HG03175 (cell line): ENCODE data around the gene SLC8A3.

Experiments used
- ATAC-seq: cut with Tn5 transposase; IDR thresholded peaks from one replicate; pipeline ENCODE4 v1.9.1; 2021; ENCODE audit warnings: mild to moderate bottlenecking, moderate library complexity; ENCODE audit not compliant: unreplicated experiment

The SLC8A3 gene

DNA sequence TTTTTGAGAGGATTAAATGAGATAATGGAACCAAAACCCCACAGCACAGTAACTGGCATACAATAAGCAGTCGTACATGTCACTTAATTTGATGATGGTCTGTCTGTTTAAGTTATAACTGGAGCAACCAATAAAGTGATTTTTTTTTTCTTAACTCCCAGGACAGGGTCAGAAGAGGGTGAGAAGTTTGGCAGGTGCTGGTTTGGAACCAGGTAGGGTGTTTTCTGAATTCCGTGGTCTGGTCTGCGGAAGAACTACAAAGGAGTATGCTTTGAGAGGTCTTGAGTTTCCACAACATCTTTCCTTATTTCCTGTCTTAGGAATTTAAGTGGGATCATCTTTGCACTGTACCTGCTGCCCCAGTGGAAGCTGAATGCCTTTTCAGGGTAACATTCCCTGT lies 111.7 kb downstream of the SLC8A3 start:
- no peak for ATAC-seq

DNA sequence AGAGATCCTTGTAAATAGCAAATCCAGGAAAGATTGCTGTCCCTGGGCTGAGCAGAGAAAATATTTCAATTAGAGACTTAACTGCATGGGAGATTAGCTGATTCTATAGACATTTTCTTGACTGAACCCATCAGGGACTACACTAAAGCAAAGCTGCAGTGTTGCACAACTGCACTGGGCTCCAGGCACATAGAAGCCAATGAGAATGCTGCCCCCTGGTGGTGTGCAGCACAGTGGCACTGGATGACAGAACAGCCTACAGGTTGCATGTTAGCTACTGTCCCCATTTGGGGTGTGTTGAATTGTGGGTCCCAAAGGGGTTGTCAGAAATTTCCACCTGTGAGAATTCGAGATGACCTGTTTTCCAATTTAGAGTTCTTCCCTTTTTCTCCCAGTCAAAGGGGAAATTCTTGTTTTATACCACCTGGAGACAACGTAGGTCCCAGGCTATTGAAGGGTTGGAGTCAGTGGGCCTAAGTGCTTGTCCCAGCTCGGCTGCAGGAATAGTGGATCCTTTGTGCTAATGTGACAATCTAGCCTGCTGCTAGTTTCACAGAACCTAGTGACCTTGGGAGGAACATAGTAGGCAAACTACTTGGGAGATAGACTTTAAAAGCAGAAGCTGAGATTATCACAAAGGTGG lies 114.7 kb downstream of the SLC8A3 start:
- no peak for ATAC-seq

DNA sequence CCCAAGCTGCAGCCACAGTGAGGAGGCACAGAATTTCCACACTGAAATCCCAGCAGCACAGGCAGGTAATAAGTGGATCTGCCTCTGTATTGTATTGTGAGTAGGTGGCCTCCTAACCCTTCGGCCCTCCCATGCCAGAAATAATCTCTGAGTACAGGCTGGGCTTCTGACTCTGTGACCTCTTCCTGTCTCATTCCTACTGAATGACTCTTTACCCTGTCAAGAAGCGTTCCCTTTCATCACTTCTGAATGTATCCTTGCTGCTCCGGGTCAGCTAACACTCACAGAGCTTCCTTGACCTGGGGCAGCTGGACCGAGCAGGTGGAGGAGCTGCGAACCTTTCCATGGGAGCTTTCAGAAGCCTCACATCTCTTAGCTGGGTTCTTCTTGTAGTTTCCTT lies 119.6 kb downstream of the SLC8A3 start:
- ATAC-seq = no peak

DNA sequence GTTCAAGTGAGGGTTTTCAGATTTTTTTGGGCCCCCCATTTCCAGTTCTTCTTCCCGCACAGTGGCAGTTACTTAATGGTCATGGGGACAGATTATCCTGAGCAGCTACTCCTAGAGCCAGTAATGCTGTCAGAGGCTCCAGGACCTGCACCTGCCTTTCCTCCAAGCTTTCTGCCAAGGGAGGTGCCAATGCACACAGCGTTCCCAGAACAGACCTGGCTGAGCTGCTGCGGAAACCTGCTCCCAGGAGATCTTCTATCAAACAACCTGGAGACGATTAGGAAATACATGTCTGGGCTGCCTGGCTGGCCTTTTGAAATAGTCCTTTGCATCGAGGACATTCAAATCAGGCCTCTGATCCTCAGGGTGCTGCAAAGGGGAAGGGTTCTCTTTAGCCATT lies 120.9 kb downstream of the SLC8A3 start:
- ATAC-seq = no peak

DNA sequence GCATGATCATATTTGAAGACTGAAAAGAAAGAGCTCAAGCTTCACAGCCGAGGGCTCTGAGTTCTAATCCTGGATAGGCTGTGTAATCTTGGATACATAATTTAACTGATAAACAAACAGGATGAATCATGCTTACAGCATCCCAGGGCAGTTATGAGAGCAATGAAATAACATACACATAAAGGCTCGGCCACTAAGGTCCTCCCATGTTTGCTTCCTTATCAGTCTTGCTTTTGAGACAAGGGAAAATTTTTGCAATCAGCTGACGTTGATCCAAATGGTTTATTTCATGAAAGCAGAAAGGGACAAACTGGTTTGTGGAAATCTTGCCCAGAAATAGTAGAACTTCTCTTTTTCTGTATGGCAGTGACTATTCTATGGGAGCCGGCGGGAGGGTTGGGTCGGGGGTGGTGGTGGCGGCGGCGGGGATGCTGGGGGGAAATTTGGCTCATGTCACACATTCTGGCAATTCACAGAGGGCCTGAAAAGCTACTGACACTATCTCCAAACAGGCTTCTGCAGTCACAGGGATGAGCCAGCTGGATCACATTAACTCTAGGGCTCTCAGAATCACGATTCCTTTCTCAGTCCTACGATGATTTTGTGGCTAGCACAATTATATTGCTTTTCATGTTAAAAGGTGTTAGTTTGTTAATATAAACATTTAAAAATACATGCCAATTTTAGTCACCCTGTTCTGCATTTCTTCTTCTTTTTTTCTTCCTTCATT lies 124.5 kb downstream of the SLC8A3 start:
- ATAC-seq = no peak

DNA sequence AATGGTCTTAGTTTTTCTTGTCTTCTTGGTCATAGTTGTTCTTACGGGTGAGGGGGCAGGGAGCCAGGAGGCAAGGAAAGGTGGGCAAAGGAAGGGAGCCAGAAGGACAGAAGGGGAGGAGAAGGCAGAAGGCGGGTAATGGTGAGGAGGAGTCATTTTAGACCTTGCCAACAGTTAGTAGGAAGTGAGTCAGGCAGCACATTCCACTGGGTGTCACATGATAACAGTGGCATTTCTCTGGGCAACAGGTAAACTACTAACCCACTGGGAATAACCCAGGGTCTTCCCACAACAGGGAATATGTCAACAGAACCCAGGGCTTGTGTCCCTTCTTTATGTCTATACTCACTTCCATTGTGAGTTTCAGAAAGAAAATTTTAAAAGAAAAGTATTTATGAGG lies 127.6 kb downstream of the SLC8A3 start:
- no peak for ATAC-seq

DNA sequence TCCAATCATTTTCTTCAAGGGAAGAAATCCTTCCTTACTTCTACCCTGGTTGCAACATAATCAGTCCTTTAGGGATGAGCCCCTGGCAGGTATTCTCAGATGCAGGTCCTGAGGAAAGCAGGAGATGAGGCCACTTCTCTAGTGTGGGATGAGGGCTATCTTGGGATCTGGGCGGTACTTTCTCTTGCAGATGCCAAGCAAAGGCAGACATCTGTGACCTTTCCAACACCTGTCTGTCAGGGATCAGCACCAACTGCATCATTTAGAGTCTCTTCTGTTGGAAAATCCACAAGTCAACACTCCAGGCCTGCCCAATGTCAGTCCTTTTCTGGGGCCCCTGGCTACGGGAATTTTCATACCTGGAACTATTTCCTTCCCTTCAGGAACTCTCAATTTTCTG lies 129.2 kb downstream of the SLC8A3 start:
- no peak for ATAC-seq

DNA sequence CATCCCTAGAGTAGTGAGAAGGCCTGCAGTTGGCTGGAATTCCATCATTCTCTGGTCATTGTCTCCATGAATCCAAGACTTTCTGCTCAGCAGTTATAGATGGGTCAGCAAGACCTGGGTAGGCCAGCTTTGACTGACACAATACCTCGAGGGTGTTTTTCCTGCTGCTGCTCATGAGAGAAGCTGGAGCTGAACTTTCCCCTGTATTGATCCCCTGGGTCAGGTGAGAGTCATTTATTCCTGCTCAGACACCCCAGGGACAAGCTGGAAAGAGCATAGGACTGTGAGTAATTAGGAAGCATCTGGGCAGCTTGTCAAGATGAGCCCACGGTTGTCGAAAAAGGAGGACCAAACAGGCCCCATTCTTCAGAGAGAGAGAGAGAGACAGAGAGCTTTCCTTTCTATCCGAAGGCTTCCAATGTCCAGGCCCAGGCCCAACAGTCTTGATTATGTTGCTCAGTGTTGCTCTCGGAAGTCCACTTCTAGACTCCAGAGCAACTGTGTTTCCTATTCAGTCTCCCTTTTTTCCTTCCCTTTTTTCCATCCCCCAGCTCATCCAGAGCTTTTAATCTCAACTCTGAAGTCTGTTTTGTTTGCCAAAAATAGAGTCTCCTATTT lies 131.1 kb downstream of the SLC8A3 start:
- ATAC-seq = no peak

DNA sequence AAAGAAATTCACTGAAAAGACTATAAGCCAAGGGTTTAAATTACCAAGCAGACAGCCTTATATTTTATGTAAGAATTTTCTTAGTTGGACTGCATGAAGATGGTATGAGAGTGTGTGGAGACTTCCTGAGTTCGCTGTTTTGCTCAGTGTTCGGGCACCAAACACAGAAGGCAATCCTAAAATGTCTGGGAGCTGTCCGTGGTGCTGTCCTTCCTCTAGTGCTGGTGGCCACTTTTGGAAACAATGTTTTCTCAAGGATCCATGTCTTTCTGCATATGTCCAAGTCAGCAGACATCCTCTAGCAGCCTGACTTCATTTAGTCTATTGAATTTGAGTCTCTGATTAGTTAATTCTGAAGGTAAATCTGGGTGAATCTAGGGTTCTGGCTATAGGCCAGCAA lies 135.8 kb downstream of the SLC8A3 start:
- ATAC-seq = no peak

DNA sequence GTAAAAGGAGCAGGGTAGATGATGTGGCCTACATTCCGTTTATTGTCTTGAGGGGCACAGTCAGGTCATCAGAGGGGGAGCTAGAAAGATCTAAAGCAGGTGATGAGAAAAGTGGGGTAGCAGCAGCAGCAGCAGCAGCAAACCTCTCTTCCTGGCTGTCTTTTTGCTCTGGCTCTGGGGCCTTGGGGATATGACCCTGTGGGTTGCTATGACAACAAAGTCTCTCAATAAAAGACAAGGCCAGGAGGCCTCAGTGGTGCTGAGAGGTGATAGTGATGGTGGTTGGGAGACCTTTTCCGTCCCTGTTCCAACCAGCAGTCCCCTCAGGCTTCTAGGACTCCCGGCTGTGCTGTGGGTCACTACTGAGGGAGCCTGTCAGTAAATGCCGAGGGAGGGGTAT lies 138.6 kb downstream of the SLC8A3 start:
- no peak for ATAC-seq

DNA sequence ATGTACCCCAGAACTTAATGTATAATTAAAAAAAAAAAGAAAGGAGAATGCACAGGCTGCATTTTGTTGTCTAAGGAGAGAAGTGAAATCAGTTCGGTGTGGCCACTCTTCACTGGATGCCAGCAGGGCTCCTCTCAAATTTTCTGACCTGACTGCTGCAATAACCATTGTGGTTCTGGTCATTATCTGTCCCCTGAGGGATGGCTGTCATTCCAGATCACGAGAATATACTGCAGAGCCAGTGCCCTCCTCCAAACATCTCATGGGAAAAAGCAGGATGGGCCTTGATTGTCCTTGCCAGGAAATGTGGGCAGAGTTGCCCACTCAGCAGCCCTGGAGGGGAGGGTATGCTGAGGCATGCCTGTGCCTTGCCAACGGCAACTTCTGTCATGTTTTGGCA lies 139.1 kb downstream of the SLC8A3 start:
- no peak for ATAC-seq

DNA sequence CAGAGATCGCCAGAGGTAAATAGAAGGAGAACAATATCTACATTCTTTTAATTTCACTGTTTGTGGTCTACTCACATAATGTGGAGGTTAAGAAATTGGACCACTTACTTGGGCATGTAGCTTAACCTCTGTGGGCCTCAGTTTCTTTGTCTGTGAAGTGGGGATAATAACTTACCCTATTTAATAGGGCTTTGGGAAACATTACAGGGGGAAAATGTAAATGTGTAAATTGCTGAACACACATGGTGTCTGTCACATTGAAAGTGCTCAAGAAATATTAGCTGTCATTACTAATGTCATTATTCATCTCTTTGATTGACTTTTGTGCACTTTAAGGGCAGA lies 140.5 kb downstream of the SLC8A3 start:
- no peak for ATAC-seq

DNA sequence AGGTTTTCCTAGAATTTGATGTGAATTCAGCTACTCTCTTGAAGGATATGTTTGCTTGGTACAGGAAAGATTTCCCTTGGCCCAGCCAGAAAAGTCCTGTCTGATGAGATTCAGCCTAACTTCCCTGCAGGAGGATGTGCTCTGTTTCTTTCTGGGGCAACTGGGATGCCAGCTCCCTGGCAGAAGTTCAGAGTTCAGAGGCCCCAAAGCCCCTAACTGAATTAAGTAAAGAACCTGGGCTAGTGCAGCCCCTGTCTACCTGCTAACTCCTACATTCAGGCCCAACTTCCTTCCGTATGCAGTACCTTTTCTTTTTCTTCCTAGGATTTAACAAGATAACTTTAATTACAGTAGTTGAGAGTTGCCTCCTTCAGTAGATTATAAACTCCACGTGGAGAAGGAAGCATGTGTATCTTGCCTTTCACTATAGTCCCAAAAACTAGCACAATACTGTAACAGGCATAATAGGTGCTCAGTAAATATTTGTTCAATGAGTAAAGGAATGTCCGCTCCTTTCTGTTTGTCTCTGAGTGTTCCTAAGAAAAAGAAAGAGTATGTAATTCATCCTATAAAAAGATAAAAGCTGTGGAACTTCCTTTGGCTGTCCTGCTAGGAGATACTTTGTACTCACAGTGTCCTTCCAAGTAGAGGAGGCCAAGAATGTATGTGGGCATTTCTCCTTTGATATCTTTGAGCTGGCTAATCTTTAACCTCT lies 141.0 kb downstream of the SLC8A3 start:
- ATAC-seq = no peak

DNA sequence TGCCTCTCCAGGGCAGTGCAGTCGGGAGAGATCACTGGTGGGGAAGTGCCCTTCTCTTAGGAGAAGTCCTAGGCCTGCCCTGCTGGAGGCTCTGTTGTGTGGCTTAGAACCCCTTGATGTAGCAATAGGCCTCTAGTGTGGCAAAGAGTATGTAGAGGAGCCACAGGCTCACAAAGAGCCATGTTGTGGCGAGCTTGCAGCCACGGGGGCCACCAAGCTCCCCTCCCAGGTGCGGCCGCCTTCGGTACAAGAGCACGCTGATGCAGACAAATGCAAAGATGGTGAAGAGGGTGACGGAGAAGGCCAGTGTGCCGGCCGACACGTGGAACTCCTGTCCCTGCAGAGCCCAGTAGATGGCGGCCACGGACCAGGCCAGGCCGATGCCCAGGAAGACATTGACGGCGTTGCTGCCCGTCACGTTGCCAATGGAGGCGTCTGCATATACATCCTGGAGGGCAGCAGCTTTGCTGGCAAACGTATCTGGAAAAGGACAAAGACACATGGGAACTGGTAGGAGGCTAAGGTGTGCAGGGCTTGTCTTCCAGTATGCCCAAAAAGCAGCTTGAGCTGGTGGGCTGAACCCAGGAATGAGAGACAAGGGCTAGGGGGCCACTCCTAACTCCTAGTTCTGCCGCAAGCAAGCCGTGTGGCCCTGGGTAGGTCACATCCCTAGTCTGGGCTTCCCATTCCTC lies 142.8 kb downstream of the SLC8A3 start:
- ATAC-seq = no peak

DNA sequence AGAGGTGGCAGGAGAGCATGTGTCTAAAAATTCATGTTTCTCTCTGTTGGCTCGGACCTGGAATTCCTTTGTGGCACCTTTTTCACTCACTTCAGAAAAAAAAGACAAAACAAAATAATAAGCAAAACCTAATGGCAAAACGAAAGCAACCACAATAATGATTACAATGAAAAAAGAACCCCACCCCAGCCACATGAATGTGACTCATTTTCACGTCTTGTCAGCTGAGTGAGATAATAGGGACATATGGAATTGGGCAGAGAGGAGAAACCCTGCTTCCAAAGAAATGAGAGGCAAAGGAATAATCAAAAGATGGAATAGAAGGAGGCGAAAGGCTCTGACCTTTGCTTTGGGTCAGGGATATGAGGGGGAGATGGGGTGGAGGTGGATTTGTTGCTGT lies 143.4 kb downstream of the SLC8A3 start:
- no peak for ATAC-seq

DNA sequence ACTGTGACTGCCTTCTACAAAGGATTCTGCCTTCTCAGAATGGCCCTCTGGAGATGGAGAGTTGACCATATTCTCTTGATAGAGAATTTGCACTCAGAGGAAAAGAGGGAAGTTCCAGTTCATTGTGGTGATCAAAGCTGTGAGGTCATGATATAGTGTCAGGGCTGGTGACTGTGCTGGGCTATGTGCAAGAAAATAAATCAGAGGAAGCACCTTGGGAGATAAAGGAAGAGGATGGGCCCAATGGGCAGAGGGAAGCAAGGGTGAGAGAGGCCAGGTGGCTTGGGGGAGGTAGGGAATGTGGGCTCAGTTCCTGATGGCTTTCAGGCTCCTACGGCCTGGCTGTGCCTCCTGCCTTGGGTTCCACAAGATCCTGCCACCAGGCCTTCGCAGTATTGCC lies 145.8 kb downstream of the SLC8A3 start:
- no peak for ATAC-seq

DNA sequence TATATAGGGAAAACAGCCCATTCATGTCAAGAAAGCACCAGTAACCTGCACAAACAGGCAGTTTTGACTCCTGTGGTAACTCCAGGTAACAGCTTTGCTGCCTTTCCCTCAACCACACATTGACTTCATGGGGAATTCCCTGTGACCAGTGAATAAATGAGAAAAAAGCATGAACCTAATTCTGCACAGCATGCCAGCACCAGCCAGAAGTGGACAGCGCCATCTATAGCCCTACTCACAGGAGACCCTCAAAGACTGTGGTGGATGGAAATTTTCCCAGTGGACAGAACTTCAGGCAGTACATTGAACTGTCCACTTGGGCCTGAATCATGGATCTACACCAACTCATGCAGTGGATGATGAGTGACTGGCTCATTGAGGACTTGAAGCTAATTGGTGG lies 152.1 kb downstream of the SLC8A3 start:
- ATAC-seq = no peak

DNA sequence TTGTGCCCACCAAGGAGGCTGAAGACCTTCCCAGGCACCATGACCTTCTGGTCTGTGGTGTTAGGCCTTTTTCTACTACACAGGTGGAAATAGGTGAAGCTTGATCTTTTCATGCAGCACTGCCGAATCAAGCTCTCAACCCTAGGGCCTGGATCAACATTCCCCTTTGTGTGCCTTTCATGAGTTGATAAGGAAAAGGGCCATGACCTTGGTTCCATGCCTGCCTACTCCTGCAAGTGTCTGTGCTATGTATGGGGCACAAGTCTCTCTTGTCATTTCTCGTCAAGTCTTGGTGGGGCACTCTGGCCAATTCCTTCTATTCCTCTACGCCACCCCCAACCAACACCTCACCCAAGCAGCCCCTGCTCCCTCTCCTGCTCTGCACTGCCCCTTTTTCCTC lies 154.5 kb downstream of the SLC8A3 start:
- no peak for ATAC-seq

DNA sequence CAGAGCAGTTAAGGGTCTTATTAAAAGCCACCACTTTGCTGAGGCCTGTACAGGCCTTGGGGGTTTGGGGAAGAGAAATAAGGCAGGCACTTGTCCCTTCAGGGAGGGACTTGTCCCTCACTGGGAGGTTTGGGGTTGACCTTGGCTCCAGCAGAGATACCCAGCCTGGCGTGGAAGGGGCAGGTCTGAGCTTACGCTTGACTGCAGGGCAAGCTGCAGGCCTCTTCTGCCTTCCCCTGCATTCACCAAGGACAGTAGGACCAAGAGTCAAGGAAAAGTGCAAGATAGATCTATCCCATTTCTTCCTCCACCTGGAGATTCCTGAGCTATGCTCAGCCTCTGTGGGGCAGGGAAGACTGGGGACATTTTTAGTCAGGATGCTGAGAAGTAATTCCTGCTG lies 155.2 kb downstream of the SLC8A3 start:
- no peak for ATAC-seq

DNA sequence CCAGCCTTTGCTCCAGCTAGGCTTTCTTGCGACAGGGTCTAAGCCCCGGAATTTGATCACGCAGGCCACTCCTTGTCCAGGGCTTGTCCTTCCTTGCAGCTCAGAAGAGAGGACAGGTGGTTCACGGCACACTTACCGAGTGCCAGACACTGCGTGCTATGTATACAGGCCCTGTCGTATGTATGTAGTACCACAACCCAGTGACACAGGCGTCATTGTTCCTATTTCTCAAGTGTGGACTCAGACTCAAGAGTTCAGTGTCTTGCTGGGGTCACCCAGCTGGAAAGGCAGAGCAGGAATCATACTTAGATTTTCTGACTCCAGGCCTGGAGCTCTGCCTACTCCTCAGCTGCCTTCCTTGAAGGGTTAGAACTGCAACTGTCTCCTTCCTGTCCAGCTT lies 155.6 kb downstream of the SLC8A3 start:
- ATAC-seq = no peak

DNA sequence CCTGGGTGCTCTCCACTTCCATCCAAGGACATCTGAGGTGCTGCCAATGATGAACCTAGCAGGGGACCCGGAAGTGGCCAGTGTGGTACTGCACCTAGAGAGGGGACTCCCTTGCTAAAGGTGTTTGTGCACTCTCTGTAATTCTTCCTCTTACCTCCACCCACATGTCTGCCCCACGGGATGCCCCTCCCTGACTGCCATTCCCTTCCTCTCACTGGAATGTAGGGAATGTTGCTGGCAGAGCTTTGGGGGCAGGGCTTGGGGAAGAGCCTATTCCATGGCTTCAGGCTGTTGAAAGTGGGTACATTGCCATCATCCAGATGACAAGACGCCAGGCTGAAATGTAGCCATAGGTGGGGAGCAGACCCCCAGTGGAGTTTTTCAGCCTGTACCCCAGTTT lies 156.3 kb downstream of the SLC8A3 start:
- ATAC-seq = no peak
